ENCODE measurements around the gene DPYSL5. TPM values are rescaled to one million over a fixed set of nuclear protein-coding genes. Genes with fewer than 3 reads are reported as not detected.
"Not testable (repeated sequence)": the region's sequence is repeated elsewhere in the genome, so short reads cannot be mapped to it uniquely, and the experiment has no call there.

DPYSL5 gene
- total and polyA plus RNA-seq, 7 experiments from 2014 or later: not detected

DNA sequence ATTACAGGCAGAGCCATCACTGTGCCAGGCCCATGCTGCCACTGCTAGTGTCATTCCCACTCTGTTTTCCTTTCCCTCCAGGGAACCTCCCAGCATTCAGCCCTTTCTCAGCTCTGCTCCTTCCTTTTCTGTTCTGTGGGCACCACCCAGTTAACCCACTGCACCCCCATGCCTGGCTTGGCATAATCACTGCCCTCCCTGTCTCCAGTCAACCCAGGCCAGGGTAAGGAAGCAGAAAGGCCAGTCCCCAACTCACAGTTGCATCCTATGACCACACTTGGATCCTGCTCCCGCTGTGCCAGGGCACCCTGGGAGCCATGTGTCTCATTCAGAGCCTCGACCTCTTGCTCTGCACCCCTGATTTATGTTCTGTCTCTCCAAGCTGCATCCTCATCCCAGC is 32.2 kb downstream of the DPYSL5 start:
- H3K27ac Mint-ChIP-seq: no peak overlapping the region
- H3K27me3 ChIP-seq (ENCODE audit: control insufficient read depth in 2 of 2, insufficient read depth in 2 of 2, low read length in 2 of 2): no peaks in the 10 kb centered on the region
- DNase-seq (no peak), ATAC-seq (no peak)
- ChIA-PET POLR2A (no interaction called here), CTCF (no interaction called here)
- H3K36me3 ChIP-seq (ENCODE audit: control insufficient read depth in 2 of 3, insufficient read depth in 3 of 3, low read length in 3 of 3): no peaks in the 10 kb centered on the region
- H3K27me3 Mint-ChIP-seq: peaks cover 0 to 24% (median 10%) of the 10 kb centered on the region in 5 donors
- no peak overlapping the region for H3K4me3 Mint-ChIP-seq
- no peaks in the 10 kb centered on the region for H3K9me3 Mint-ChIP-seq
- H3K4me3 ChIP-seq (ENCODE audit: low read length): no peak overlapping the region
- intact Hi-C loops (cut with micrococcal nuclease): no loop called here
- no peaks in the 10 kb centered on the region for H3K36me3 Mint-ChIP-seq
- H3K4me1 ChIP-seq (ENCODE audit: control insufficient read depth in 2 of 2, insufficient read depth in 2 of 2, low read length in 2 of 2): no peaks in the 10 kb centered on the region
- H3K4me1 Mint-ChIP-seq: peaks cover 0 to under 1% (median 0%) of the 10 kb centered on the region in 7 donors
- no peak overlapping the region for H3K27ac ChIP-seq (ENCODE audit: low read depth, low read length)
- H3K9me3 ChIP-seq (ENCODE audit: control insufficient read depth in 2 of 3, low read length in 3 of 3): no peaks in the 10 kb centered on the region

- H3K27ac Mint-ChIP-seq: no peak overlapping the region
- intact Hi-C loops (cut with micrococcal nuclease): no loop called here
- H3K9me3 Mint-ChIP-seq: no peaks in the 10 kb centered on the region
- Histone ChIP-seq H3K27ac (ENCODE audit: low read depth, low read length) (no peak overlapping the region), H3K27me3 (ENCODE audit: control insufficient read depth in 2 of 2, insufficient read depth in 2 of 2, low read length in 2 of 2) (no peaks in the 10 kb centered on the region), H3K4me3 (ENCODE audit: low read length) (no peak overlapping the region), H3K9me3 (ENCODE audit: control insufficient read depth in 2 of 3, low read length in 3 of 3) (no peaks in the 10 kb centered on the region), H3K36me3 (ENCODE audit: control insufficient read depth in 2 of 3, insufficient read depth in 3 of 3, low read length in 3 of 3) (no peaks in the 10 kb centered on the region), H3K4me1 (ENCODE audit: control insufficient read depth in 2 of 2, insufficient read depth in 2 of 2, low read length in 2 of 2) (no peaks in the 10 kb centered on the region)
- H3K4me3 Mint-ChIP-seq: no peak overlapping the region
- H3K36me3 Mint-ChIP-seq: no peaks in the 10 kb centered on the region
- peaks cover 0 to 24% (median 8%) of the 10 kb centered on the region in 5 donors for H3K27me3 Mint-ChIP-seq
- CTCF ChIA-PET: no interaction called here
- no peaks in the 10 kb centered on the region for H3K4me1 Mint-ChIP-seq
- ATAC-seq: no peak
- POLR2A ChIA-PET: no interaction called here
- DNase-seq: no peak
These were observed 33.0 kb downstream of the DPYSL5 start for GRCh38 chr2:26880910-26881435.

DNA sequence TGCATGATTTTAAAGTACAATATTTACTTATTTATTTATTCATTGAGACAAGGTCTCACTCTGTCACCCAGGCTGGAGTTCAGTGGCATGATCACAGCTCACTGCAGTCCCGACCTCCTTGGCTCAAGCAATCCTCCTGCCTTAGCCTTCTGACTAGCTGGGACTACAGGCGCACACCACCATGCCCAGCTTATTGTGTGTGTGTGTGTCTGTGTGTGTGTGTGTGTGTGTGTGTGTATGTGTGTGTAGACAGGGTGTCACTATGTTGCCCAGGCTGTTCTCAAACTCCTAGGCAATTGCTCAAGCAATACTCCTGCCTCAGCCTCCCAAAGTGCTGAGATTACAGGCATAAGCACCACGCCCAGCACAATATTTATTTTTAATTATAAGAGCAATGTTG is 34.3 kb downstream of the DPYSL5 start:
- H3K27ac Mint-ChIP-seq, H3K4me3 Mint-ChIP-seq: not testable (repeated sequence)

DNA sequence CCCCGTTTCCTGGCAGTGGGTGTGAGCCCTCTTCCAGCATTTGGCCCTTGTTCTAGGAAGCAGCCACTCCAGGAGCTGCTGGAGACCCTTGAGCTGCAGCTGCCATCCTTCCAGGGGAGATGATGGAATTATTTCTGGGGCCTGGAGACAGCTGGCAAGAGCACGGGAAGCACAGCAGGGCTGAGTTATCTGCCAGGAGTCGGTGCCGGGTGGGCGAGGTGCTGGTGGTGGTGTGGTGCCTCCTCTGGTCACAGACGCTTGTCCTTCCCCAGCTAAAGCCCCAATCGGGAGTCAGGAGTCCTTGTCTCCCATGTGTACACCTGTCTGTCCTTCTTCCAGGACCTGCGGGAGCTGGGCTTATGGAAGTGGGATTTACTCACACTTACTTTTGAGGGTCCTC is 36.0 kb downstream of the DPYSL5 start:
- no peak overlapping the region for H3K4me3 Mint-ChIP-seq
- ATAC-seq: no peak
- Histone ChIP-seq H3K27me3 (ENCODE audit: control insufficient read depth in 2 of 2, insufficient read depth in 2 of 2, low read length in 2 of 2) (no peaks in the 10 kb centered on the region), H3K36me3 (ENCODE audit: control insufficient read depth in 2 of 3, insufficient read depth in 3 of 3, low read length in 3 of 3) (no peaks in the 10 kb centered on the region), H3K4me1 (ENCODE audit: control insufficient read depth in 2 of 2, insufficient read depth in 2 of 2, low read length in 2 of 2) (no peaks in the 10 kb centered on the region), H3K4me3 (ENCODE audit: low read length) (no peak overlapping the region), H3K27ac (ENCODE audit: low read depth, low read length) (no peak overlapping the region), H3K9me3 (ENCODE audit: control insufficient read depth in 2 of 3, low read length in 3 of 3) (no peaks in the 10 kb centered on the region)
- intact Hi-C loops (cut with micrococcal nuclease): no loop called here
- peaks cover 0 to 2% (median 0%) of the 10 kb centered on the region in 7 donors for H3K4me1 Mint-ChIP-seq
- no peaks in the 10 kb centered on the region for H3K9me3 Mint-ChIP-seq
- ChIA-PET CTCF (interaction anchor here (0.6 to 0.7 kb wide), 3 partner anchors 9 to 708 kb away, joined by 3 to 4 read pairs (median 3); no protein-coding TSS in a partner anchor), POLR2A (no interaction called here)
- H3K27ac Mint-ChIP-seq: no peak overlapping the region
- H3K36me3 Mint-ChIP-seq: no peaks in the 10 kb centered on the region
- peaks cover 0 to 24% (median 7%) of the 10 kb centered on the region in 5 donors for H3K27me3 Mint-ChIP-seq
- DNase-seq: no peak

More for the DNA sequence above, 34.3 kb downstream of the DPYSL5 start:
- POLR2A ChIA-PET; H3K4me1 ChIP-seq (ENCODE audit: control insufficient read depth in 2 of 2, insufficient read depth in 2 of 2, low read length in 2 of 2); CTCF ChIA-PET; H3K27ac ChIP-seq (ENCODE audit: low read depth, low read length); DNase-seq; H3K9me3 ChIP-seq (ENCODE audit: control insufficient read depth in 2 of 3, low read length in 3 of 3); H3K36me3 Mint-ChIP-seq; ATAC-seq; H3K36me3 ChIP-seq (ENCODE audit: control insufficient read depth in 2 of 3, insufficient read depth in 3 of 3, low read length in 3 of 3); intact Hi-C loops (cut with micrococcal nuclease); H3K9me3 Mint-ChIP-seq; H3K4me1 Mint-ChIP-seq; H3K4me3 ChIP-seq (ENCODE audit: low read length); H3K27me3 ChIP-seq (ENCODE audit: control insufficient read depth in 2 of 2, insufficient read depth in 2 of 2, low read length in 2 of 2): not testable (repeated sequence)
- H3K27me3 Mint-ChIP-seq: peaks cover 0 to 24% (median 8%) of the 10 kb centered on the region in 5 donors

DNA sequence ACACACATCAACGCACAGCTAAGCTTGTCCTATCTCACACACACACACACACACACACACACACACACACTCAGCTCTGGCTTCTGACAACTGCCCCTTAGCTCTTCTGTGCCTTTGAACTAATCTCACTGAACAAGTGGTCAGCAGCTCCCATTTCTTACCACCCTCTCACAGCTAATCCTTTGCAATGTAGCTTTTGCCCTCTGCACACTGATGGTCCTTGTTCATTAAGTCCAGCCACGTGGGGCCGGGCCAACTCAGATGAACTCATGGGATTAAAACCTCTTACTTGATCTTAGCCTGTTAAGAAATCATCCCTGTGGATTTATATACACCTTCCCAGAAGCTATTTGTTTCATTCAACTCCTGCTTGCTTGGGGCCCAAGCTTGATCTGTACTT is 36.6 kb downstream of the DPYSL5 start:
- Mint-ChIP-seq H3K9me3 (no peaks in the 10 kb centered on the region), H3K4me3 (no peak overlapping the region), H3K4me1 (peaks cover 0 to 2% (median 0%) of the 10 kb centered on the region in 7 donors), H3K27me3 (peaks cover 0 to 24% (median 6%) of the 10 kb centered on the region in 5 donors), H3K27ac (no peak overlapping the region), H3K36me3 (no peaks in the 10 kb centered on the region)
- Histone ChIP-seq H3K36me3 (ENCODE audit: control insufficient read depth in 2 of 3, insufficient read depth in 3 of 3, low read length in 3 of 3) (no peaks in the 10 kb centered on the region), H3K27ac (ENCODE audit: low read depth, low read length) (no peak overlapping the region), H3K27me3 (ENCODE audit: control insufficient read depth in 2 of 2, insufficient read depth in 2 of 2, low read length in 2 of 2) (no peaks in the 10 kb centered on the region), H3K4me1 (ENCODE audit: control insufficient read depth in 2 of 2, insufficient read depth in 2 of 2, low read length in 2 of 2) (no peaks in the 10 kb centered on the region), H3K9me3 (ENCODE audit: control insufficient read depth in 2 of 3, low read length in 3 of 3) (no peaks in the 10 kb centered on the region), H3K4me3 (ENCODE audit: low read length) (no peak overlapping the region)
- ATAC-seq (no peak), DNase-seq (no peak)
- POLR2A ChIA-PET: no interaction called here
- intact Hi-C loops (cut with micrococcal nuclease): no loop called here
- CTCF ChIA-PET: interaction anchor here (0.6 to 0.7 kb wide), 3 partner anchors 9 to 709 kb away, joined by 3 to 4 read pairs (median 3); no protein-coding TSS in a partner anchor

GRCh38 chr2:26885651-26886329 is 37.9 kb downstream of the DPYSL5 start:
- H3K4me3 Mint-ChIP-seq: no peak overlapping the region
- Histone ChIP-seq H3K9me3 (ENCODE audit: control insufficient read depth in 2 of 3, low read length in 3 of 3) (no peaks in the 10 kb centered on the region), H3K36me3 (ENCODE audit: control insufficient read depth in 2 of 3, insufficient read depth in 3 of 3, low read length in 3 of 3) (no peaks in the 10 kb centered on the region), H3K27me3 (ENCODE audit: control insufficient read depth in 2 of 2, insufficient read depth in 2 of 2, low read length in 2 of 2) (no peaks in the 10 kb centered on the region), H3K4me1 (ENCODE audit: control insufficient read depth in 2 of 2, insufficient read depth in 2 of 2, low read length in 2 of 2) (no peaks in the 10 kb centered on the region), H3K27ac (ENCODE audit: low read depth, low read length) (no peak overlapping the region), H3K4me3 (ENCODE audit: low read length) (no peak overlapping the region)
- ATAC-seq: no peak
- DNase-seq: no peak
- peaks cover 0 to 2% (median 0%) of the 10 kb centered on the region in 7 donors for H3K4me1 Mint-ChIP-seq
- POLR2A ChIA-PET: no interaction called here
- no peaks in the 10 kb centered on the region for H3K9me3 Mint-ChIP-seq
- CTCF ChIA-PET: no interaction called here
- H3K27me3 Mint-ChIP-seq: peaks cover 0 to 16% (median 4%) of the 10 kb centered on the region in 5 donors
- no peaks in the 10 kb centered on the region for H3K36me3 Mint-ChIP-seq
- H3K27ac Mint-ChIP-seq: no peak overlapping the region
- intact Hi-C loops (cut with micrococcal nuclease): no loop called here

GRCh38 chr2:26886736-26887135 is 38.8 kb downstream of the DPYSL5 start:
- ChIA-PET CTCF (no interaction called here), POLR2A (no interaction called here)
- no peaks in the 10 kb centered on the region for H3K9me3 ChIP-seq (ENCODE audit: control insufficient read depth in 2 of 3, low read length in 3 of 3)
- peak; percentile 10 for ATAC-seq
- H3K36me3 Mint-ChIP-seq: no peaks in the 10 kb centered on the region
- intact Hi-C loops (cut with micrococcal nuclease): no loop called here
- DNase-seq: no peak
- H3K36me3 ChIP-seq (ENCODE audit: control insufficient read depth in 2 of 3, insufficient read depth in 3 of 3, low read length in 3 of 3): no peaks in the 10 kb centered on the region
- no peak overlapping the region for H3K27ac ChIP-seq (ENCODE audit: low read depth, low read length)
- no peaks in the 10 kb centered on the region for H3K27me3 ChIP-seq (ENCODE audit: control insufficient read depth in 2 of 2, insufficient read depth in 2 of 2, low read length in 2 of 2)
- no peak overlapping the region for H3K4me3 ChIP-seq (ENCODE audit: low read length)
- peaks cover 0 to 2% (median 0%) of the 10 kb centered on the region in 7 donors for H3K4me1 Mint-ChIP-seq
- no peak overlapping the region for H3K4me3 Mint-ChIP-seq
- no peaks in the 10 kb centered on the region for H3K4me1 ChIP-seq (ENCODE audit: control insufficient read depth in 2 of 2, insufficient read depth in 2 of 2, low read length in 2 of 2)
- H3K27me3 Mint-ChIP-seq: peaks cover 0 to 10% (median 4%) of the 10 kb centered on the region in 5 donors
- H3K27ac Mint-ChIP-seq: peak overlapping the region in 3 of 9 donors; percentile 7 to 65 (median 14)
- H3K9me3 Mint-ChIP-seq: no peaks in the 10 kb centered on the region
